Measurements from ENCODE around the gene DDX27.

The DDX27 gene

GRCh38 chr20:49252556-49253350 lies 33.5 kb downstream of the DDX27 start:
- in situ Hi-C loops (cut with HindIII; ENCODE audit: low sequenced_read_pairs), result loop anchor here (5.0 kb wide), 1 partner anchor 70 kb away; no protein-coding TSS in a partner anchor
- TF ChIP-seq, protein P1, sequence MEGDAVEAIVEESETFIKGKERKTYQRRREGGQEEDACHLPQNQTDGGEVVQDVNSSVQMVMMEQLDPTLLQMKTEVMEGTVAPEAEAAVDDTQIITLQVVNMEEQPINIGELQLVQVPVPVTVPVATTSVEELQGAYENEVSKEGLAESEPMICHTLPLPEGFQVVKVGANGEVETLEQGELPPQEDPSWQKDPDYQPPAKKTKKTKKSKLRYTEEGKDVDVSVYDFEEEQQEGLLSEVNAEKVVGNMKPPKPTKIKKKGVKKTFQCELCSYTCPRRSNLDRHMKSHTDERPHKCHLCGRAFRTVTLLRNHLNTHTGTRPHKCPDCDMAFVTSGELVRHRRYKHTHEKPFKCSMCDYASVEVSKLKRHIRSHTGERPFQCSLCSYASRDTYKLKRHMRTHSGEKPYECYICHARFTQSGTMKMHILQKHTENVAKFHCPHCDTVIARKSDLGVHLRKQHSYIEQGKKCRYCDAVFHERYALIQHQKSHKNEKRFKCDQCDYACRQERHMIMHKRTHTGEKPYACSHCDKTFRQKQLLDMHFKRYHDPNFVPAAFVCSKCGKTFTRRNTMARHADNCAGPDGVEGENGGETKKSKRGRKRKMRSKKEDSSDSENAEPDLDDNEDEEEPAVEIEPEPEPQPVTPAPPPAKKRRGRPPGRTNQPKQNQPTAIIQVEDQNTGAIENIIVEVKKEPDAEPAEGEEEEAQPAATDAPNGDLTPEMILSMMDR (IDR thresholded peaks at IDR 0.05; ENCODE audit: low read depth, low read length, missing control alignments), result no peak
- DNase-seq (ENCODE audit: low read depth), result no peak
- H3K4me3 ChIP-seq (ENCODE audit: low read depth, low read length), result no peak overlapping the region

DNA sequence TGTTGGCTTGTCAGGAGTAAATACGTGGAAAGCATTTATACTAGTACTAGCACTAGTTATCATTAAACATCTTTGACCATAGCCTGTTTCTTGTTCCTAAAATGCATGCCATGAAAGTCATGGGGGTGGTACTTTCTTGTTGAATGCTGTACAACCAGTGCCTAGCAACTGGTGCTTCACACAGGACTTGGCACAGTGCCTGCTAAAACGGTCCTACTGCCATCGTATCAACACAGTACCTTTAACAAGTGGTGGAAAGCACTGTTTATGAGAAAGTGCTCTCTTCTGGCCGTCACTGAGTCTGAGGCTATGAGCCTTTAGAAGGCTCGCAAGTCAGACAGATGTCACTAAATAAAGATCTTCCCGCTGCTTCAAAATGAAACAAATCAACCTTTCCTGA lies 37.0 kb downstream of the DDX27 start:
- no peak overlapping the region for H3K4me3 ChIP-seq (ENCODE audit: low read depth, low read length)
- in situ Hi-C loops (cut with HindIII; ENCODE audit: low sequenced_read_pairs), result no loop called here
- DNase-seq (ENCODE audit: low read depth), result no peak
- TF ChIP-seq, protein P1 (IDR thresholded peaks at IDR 0.05; ENCODE audit: low read depth, low read length, missing control alignments), result no peak

- in situ Hi-C loops (cut with HindIII; ENCODE audit: low sequenced_read_pairs), result no loop called here
- TF ChIP-seq, protein P1 (IDR thresholded peaks at IDR 0.05; ENCODE audit: low read depth, low read length, missing control alignments), result no peak
- DNase-seq (ENCODE audit: low read depth), result no peak
- no peak overlapping the region for H3K4me3 ChIP-seq (ENCODE audit: low read depth, low read length)
Measured at GRCh38 chr20:49259284-49259683, 40.1 kb downstream of the DDX27 start.

DNA sequence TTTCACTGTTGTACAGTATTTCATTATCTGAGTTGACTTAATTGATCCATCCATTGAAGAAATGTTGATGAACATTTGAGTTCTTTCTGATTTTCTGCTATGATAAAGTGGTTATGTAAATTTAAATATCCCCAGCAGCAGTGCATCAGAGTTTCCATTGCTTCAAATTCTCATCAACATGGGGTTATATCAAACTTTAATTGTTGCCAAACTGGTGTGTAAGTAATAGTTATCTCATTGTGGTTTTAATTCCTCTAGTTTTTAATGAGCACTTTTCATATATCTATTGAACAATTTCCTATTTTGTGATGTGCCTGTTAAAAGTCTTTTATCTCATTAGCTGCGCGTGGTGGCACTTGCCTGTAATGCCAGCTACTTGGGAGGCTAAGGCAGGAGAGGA lies 40.6 kb downstream of the DDX27 start:
- H3K4me3 ChIP-seq (ENCODE audit: low read depth, low read length), result no peak overlapping the region
- DNase-seq (ENCODE audit: low read depth), result no peak
- TF ChIP-seq, protein P1 (IDR thresholded peaks at IDR 0.05; ENCODE audit: low read depth, low read length, missing control alignments), result no peak
- in situ Hi-C loops (cut with HindIII; ENCODE audit: low sequenced_read_pairs), result no loop called here

- DNase-seq (ENCODE audit: low read depth), result no peak
- H3K4me3 ChIP-seq (ENCODE audit: low read depth, low read length), result no peak overlapping the region
Measured at GRCh38 chr20:49260218-49260617, 41.0 kb downstream of the DDX27 start.

GRCh38 chr20:49261173-49261572 lies 42.0 kb downstream of the DDX27 start:
- H3K4me3 ChIP-seq (ENCODE audit: low read depth, low read length), result no peak overlapping the region
- in situ Hi-C loops (cut with HindIII; ENCODE audit: low sequenced_read_pairs), result no loop called here
- no peak for DNase-seq (ENCODE audit: low read depth)
- TF ChIP-seq, protein P1 (IDR thresholded peaks at IDR 0.05; ENCODE audit: low read depth, low read length, missing control alignments), result no peak

More at GRCh38 chr20:49260218-49260617, 41.0 kb downstream of the DDX27 start:
- in situ Hi-C loops (cut with HindIII; ENCODE audit: low sequenced_read_pairs), result no loop called here
- TF ChIP-seq, protein P1 (IDR thresholded peaks at IDR 0.05; ENCODE audit: low read depth, low read length, missing control alignments), result no peak
